Panc1 (cell line): ENCODE data around the gene ATOH8. TPM values are rescaled to one million over a fixed set of nuclear protein-coding genes. Genes with fewer than 3 reads are reported as not detected.

ENCODE experiments used
- ATAC-seq: fragments of 200-7000 bp; cut with Tn5 transposase; 2 replicates; pipeline ENCODE4 v1.9.1; 2020; ENCODE audit warnings: mild to moderate bottlenecking, moderate library complexity
- BruUV-seq: library from RNA; stranded (reverse); fragments of 400-500 nt; replicated peaks from 2 replicates; lab custom pipeline; 2021; lab: Mats Ljungman, UMichigan
- CTCF ChIA-PET: fragments of 300-600 bp; sonication (Branson Sonifier 250); formaldehyde crosslinking; loops from one replicate; lab custom pipeline; 2022; ENCODE audit warnings: antibody characterized with exemption; lab: Charles Lee
- POLR2A ChIA-PET: fragments of 300-600 bp; sonication (Branson Sonifier 250); formaldehyde crosslinking; loops from one replicate; lab custom pipeline; 2022; ENCODE audit warnings: antibody characterized with exemption; lab: Charles Lee
- DNase-seq: peaks from one replicate; pipeline ENCODE4 v3.0.0-alpha.2; 2010; ENCODE audit warnings: low read depth, low spot score
- H3K27ac ChIP-seq: 2 replicates; pipeline ENCODE4 v1.5.1; 2011; ENCODE audit warnings: mild to moderate bottlenecking, low read length, inconsistent platforms
- H3K27me3 ChIP-seq: fragments of 200-500 bp; sonication (Bioruptor generic); 2 replicates; pipeline ENCODE4 v1.6.0; 2014; ENCODE audit warnings: low read length, inconsistent platforms; ENCODE audit not compliant: control insufficient read depth, insufficient read depth
- H3K36me3 ChIP-seq: fragments of 200-500 bp; sonication (Bioruptor generic); 2 replicates; pipeline ENCODE4 v1.5.1; 2014; ENCODE audit warnings: inconsistent platforms, mild to moderate bottlenecking, low read length, moderate library complexity; ENCODE audit not compliant: control insufficient read depth, insufficient read depth
- H3K4me1 ChIP-seq: 2 replicates; pipeline ENCODE4 v1.5.1; 2011; ENCODE audit warnings: inconsistent platforms, mild to moderate bottlenecking, low read length, moderate library complexity; ENCODE audit not compliant: control insufficient read depth, insufficient read depth
- H3K4me3 ChIP-seq, 2 experiments: 2 replicates each; pipeline ENCODE4 v1.5.1; 2011 to 2012; ENCODE audit warnings: low read depth in 2 of 2, low read length in 2 of 2, mild to moderate bottlenecking in 2 of 2, inconsistent platforms in 1 of 2, moderate library complexity in 1 of 2
- H3K9me3 ChIP-seq: fragments of 200-500 bp; sonication (Bioruptor generic); 2 replicates; pipeline ENCODE4 v1.5.1; 2014; ENCODE audit warnings: low read depth, mild to moderate bottlenecking, inconsistent platforms, low read length, moderate library complexity; ENCODE audit not compliant: control insufficient read depth, insufficient read depth
- POLR2AphosphoS5 ChIP-seq: IDR thresholded peaks from 2 replicates; pipeline ENCODE4 v1.6.1; 2012; ENCODE audit warnings: mild to moderate bottlenecking, low read depth, low read length, moderate library complexity
- SIN3A ChIP-seq: IDR thresholded peaks from 2 replicates; pipeline ENCODE4 v1.6.1; 2012; ENCODE audit warnings: low read depth, mild to moderate bottlenecking, low read length, moderate library complexity, borderline replicate concordance; ENCODE audit not compliant: insufficient read depth
- TCF7L2 ChIP-seq: IDR thresholded peaks from 2 replicates; pipeline ENCODE4 v1.6.1; 2011; ENCODE audit warnings: mild to moderate bottlenecking, low read depth, low read length, inconsistent platforms
- in situ Hi-C: cut with HindIII; loops from 2 replicates; pipeline ENCODE4 v1.10.0; 2016; ENCODE audit warnings: low sequenced_read_pairs, low pct_unique_long_range_greater_than_20kb
- intact Hi-C: fragments of 100-400 bp; cut with micrococcal nuclease; formaldehyde crosslinking; loops from one replicate; pipeline ENCODE4 v1.10.0; 2022; ENCODE audit not compliant: unreplicated experiment
- total RNA-seq: library from RNA; stranded (reverse); gene quantifications from one replicate; pipeline ENCODE4 v1.2.1, GENCODE V29; 2021; ENCODE audit not compliant: unreplicated experiment
- TF ChIP-seq, protein P1 (sequence below), 2 experiments: IDR thresholded peaks; 2 replicates each; pipeline ENCODE4 v1.6.1; 2011 to 2012; ENCODE audit warnings: low read depth in 2 of 2, control low read depth in 1 of 2, low read length in 1 of 2, mild to moderate bottlenecking in 1 of 2, moderate library complexity in 1 of 2; ENCODE audit not compliant: insufficient read depth in 1 of 2
- TF ChIP-seq, protein P2 (sequence below): fragments of 450-650 bp; IDR thresholded peaks from 2 replicates; pipeline ENCODE4 v1.5.1; 2017; ENCODE audit warnings: mild to moderate bottlenecking

ATOH8 gene
- total RNA-seq, 1 experiment from 2014 or later: 3.8 TPM

DNA sequence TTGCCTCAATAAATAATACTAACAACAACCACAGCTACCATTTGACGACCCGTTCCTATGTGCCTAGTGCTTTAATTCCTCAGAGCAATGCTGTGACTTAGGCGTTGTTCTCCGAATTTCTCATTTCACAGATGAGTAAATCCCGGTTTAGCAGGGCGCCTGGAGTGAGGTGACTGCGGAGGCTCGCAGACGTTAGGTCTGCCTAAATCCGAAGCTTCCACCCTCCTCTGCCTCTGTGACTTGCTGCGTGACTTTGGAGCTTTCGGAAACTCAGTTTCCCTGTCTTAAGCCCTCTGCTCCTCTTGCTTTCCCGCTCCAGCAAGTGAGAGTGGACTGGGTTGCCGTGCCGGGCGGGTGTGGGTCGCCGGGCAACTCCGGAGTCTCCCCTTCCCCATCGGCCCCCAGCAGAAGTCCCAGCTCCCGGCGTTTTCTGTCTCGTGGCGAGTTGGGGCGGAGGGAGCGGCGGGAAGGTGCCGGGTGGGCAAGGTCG, 711 bp upstream of the ATOH8 start:
- ATAC-seq: no peak
- Histone ChIP-seq H3K4me1 (peaks cover 30% of the 10 kb centered on the region), H3K27ac (no peak overlapping the region), H3K27me3 (no peaks in the 10 kb centered on the region), H3K9me3 (no peaks in the 10 kb centered on the region), H3K36me3 (no peaks in the 10 kb centered on the region), H3K4me3 (no peak overlapping the region; a peak in 1 of 4 replicates)
- in situ Hi-C loops: no loop called here
- CTCF ChIA-PET: interaction anchor here (0.6 to 2.7 kb wide), 5 partner anchors 16 to 65 kb away, joined by 3 to 9 read pairs (median 5); no protein-coding TSS in a partner anchor
- TF ChIP-seq, protein P1, sequence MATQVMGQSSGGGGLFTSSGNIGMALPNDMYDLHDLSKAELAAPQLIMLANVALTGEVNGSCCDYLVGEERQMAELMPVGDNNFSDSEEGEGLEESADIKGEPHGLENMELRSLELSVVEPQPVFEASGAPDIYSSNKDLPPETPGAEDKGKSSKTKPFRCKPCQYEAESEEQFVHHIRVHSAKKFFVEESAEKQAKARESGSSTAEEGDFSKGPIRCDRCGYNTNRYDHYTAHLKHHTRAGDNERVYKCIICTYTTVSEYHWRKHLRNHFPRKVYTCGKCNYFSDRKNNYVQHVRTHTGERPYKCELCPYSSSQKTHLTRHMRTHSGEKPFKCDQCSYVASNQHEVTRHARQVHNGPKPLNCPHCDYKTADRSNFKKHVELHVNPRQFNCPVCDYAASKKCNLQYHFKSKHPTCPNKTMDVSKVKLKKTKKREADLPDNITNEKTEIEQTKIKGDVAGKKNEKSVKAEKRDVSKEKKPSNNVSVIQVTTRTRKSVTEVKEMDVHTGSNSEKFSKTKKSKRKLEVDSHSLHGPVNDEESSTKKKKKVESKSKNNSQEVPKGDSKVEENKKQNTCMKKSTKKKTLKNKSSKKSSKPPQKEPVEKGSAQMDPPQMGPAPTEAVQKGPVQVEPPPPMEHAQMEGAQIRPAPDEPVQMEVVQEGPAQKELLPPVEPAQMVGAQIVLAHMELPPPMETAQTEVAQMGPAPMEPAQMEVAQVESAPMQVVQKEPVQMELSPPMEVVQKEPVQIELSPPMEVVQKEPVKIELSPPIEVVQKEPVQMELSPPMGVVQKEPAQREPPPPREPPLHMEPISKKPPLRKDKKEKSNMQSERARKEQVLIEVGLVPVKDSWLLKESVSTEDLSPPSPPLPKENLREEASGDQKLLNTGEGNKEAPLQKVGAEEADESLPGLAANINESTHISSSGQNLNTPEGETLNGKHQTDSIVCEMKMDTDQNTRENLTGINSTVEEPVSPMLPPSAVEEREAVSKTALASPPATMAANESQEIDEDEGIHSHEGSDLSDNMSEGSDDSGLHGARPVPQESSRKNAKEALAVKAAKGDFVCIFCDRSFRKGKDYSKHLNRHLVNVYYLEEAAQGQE (IDR thresholded peaks at IDR 0.05; ENCODE audit: insufficient read depth in 1 of 2, low read depth in 2 of 2, low read length in 1 of 2): no peak
- TF ChIP-seq, protein P2, sequence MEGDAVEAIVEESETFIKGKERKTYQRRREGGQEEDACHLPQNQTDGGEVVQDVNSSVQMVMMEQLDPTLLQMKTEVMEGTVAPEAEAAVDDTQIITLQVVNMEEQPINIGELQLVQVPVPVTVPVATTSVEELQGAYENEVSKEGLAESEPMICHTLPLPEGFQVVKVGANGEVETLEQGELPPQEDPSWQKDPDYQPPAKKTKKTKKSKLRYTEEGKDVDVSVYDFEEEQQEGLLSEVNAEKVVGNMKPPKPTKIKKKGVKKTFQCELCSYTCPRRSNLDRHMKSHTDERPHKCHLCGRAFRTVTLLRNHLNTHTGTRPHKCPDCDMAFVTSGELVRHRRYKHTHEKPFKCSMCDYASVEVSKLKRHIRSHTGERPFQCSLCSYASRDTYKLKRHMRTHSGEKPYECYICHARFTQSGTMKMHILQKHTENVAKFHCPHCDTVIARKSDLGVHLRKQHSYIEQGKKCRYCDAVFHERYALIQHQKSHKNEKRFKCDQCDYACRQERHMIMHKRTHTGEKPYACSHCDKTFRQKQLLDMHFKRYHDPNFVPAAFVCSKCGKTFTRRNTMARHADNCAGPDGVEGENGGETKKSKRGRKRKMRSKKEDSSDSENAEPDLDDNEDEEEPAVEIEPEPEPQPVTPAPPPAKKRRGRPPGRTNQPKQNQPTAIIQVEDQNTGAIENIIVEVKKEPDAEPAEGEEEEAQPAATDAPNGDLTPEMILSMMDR: no peak
- TF ChIP-seq TCF7L2 (no peak), SIN3A (no peak), POLR2AphosphoS5 (no peak)
- POLR2A ChIA-PET: interaction anchor here (0.5 to 1.0 kb wide), 2 partner anchors 11 to 16 kb away, joined by 3 to 4 read pairs; no protein-coding TSS in a partner anchor
- intact Hi-C loops: loop anchor here (5.0 kb wide), 1 partner anchor 44 kb away; no protein-coding TSS in a partner anchor
- no peak for DNase-seq
- BruUV-seq: no TSS peak

DNA sequence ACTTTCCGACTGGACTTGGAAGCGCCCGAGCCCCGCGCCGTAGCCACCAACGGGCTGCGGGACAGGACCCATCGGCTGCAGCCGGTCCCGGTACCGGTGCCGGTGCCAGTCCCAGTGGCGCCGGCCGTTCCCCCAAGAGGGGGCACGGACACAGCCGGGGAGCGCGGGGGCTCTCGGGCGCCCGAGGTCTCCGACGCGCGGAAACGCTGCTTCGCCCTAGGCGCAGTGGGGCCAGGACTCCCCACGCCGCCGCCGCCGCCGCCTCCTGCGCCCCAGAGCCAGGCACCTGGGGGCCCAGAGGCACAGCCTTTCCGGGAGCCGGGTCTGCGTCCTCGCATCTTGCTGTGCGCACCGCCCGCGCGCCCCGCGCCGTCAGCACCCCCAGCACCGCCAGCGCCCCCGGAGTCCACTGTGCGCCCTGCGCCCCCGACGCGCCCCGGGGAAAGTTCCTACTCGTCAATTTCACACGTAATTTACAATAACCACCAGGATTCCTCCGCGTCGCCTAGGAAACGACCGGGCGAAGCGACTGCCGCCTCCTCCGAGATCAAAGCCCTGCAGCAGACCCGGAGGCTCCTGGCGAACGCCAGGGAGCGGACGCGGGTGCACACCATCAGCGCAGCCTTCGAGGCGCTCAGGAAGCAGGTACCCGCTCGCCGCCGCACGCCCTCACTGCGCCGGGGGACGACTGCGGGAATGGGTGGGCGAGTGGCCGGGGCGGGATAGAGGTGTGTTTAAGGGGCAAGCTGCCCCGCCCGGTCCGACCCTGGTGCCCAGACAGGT, 713 bp downstream of the ATOH8 start:
- BruUV-seq: no TSS peak
- H3K9me3 ChIP-seq: no peaks in the 10 kb centered on the region
- POLR2A ChIA-PET: interaction anchor here (0.7 to 1.0 kb wide), 2 partner anchors 14 to 18 kb away, joined by 3 to 4 read pairs; no protein-coding TSS in a partner anchor
- H3K4me3 ChIP-seq: peak overlapping the region; percentile 48 to 58
- CTCF ChIA-PET: interaction anchor here (1.1 to 2.7 kb wide), 3 partner anchors 14 to 60 kb away, joined by 4 to 9 read pairs (median 8); no protein-coding TSS in a partner anchor
- H3K36me3 ChIP-seq: no peaks in the 10 kb centered on the region
- TF ChIP-seq TCF7L2: peak; percentile 95
- TF ChIP-seq SIN3A: no peak
- in situ Hi-C loops (no loop called here), intact Hi-C loops (loop anchor here (5.0 kb wide), 1 partner anchor 43 kb away; no protein-coding TSS in a partner anchor)
- peaks cover 30% of the 10 kb centered on the region for H3K4me1 ChIP-seq
- DNase-seq (no peak), ATAC-seq (peak; percentile 49)
- no peaks in the 10 kb centered on the region for H3K27me3 ChIP-seq
- H3K27ac ChIP-seq: peak overlapping the region; percentile 44; the same call in 1 of the 2 replicates
